DMS153 treated with DMSO at 0.1 percent for 48 hours (cell line): Measurements from ENCODE around the gene R3HDML.
A peak's percentile ranks its signal among the peaks of the same experiment; 100 is the strongest.

Experiments
- DNase-seq: peaks from one replicate; lab custom pipeline; 2025; ENCODE audit not compliant: unreplicated experiment; lab: John Stamatoyannopoulos, UW

Gene R3HDML

DNA sequence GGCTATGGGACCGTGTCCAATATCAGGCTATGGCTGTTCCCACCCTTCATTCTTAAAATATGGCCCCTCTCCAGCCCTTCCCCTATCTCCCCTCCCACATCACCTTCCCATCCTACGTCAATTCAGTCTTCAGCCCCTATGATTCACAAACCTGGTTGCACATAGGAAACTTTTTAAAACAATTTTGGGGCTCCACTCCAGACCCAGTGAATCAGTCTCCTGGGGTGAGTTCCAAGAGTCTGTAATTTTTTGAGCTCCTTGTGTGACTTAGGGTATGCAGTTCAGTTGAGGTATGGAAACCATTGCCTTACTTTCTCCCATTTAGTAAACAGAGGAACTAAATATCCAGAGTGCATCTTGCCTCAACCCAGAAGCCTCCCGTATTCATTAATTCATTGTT lies 24.2 kb downstream of the R3HDML start:
- DNase-seq, result no peak

DNA sequence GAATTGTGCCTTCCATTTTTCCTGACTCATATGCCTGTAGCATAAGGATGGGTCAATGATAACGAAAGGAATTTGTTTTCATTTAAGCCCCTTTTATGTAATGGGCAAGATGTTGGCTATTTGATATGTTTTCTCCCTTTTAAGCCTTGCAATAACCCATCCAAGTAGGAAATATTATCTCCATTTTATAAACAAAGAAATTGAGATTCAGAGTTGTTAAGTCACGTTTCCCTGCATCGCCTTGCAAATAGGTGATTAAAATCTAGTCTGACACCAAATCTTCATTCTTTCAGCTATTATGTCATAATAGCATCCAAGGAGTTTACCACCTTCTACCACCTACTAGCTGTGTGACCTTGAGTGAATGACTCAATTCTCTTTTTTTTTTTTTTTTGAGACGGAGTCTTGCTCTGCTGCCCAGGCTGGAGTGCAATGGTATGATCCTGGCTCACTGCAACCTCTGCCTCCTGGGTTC lies 25.7 kb downstream of the R3HDML start:
- DNase-seq, result no peak

DNA sequence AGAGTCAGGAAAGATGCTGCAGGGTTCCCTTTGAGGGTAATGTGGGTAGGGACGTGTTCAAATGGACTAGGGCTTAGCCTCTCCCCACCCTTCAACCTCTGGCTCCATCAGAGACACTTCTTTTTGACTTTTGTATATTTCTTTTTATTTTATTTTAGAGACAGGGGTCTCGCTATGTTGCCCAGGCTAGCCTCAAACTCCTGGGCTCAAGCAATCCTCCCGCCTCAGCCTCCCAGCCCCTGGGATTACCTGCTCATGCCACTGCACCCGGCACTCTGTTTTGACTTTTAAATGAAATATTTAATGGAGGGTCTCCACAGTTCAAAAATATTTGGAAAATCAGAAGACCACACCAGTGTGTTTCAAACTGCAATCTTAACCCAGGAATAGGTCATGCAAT lies 27.2 kb downstream of the R3HDML start:
- no peak for DNase-seq

DNA sequence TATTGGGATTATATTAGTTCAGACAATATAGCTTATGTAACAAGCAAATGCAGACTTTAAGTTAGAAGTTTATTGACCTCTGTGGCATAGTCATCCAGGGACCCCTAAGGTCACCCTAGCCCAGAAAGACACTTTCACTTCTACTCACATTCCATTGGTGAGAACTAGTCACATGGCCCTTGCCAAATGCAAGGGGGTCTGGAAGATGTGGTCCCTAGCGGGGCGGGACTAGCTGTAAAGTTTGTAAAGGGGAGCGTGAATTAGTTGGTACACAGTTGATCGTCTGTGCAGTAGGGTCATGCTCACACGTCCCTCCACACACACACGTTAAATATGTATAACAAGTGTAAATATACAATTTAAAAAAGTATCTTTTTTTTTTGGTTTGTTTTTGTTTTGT lies 27.9 kb downstream of the R3HDML start:
- no peak for DNase-seq

DNA sequence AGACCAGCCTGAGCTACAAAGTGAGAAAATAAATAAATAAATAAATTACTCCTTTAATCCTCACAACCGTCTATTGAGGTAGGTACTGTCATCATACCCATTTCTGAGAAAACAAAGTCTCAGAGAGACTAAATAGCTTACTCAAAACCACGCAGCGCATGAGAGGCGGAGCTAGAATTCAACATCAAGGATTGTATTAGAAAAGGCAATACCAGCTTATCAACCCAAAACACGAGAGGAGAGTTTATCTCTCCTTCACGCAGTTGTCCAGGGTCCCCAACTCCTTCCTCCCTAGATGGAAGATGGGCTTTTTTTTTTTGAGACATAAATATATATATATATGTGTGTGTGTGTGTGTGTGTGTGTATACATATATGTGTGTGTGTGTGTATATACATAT lies 30.9 kb downstream of the R3HDML start:
- no peak for DNase-seq

DNA sequence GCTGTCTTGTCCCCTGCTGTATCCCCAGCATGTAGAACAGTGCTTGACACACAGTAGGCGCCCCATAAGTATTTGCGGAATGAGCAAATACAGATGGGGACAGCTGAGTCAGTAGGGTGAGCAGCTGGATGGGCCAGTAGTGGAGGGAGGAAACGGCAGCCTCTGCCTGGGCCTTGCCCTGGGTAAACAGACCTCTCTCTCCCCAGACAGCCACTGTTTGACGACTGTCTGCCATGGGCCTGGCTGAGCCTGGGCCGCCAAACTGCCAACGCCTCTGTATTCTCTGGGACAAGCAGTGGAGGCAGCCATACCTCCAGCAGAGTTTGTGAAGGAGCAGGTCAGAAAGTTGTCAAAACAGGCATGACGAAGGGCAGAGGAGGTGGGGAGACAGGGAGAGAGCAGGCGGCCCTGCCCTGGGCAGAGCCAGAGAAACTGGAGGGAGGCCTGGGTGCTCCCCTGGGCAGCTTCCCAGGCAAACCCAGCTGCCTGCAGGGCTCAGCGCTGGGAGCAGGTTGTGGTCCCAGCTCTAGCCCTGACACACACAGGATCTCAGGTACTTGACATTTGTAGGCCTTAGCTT lies 33.9 kb downstream of the R3HDML start:
- DNase-seq, result peak; percentile 27

DNA sequence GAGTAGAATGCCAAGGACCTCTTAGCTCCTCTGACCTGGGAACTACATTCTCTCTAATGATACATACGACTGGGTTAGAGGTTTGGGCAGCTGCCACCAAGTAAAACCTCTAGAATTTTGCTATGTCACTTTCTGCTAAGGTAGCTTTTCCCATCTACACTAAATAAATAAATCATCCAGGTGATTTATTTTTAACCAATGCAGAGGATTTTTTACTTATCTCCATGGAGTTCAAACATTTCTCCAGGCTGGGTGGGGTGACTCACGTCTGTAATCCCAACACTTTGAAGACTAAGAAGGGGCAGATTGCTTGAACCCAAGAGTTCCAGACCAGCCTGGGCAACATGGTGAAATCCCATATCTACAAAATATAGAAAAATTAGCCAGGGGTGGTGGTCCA lies 45.8 kb downstream of the R3HDML start:
- no peak for DNase-seq

DNA sequence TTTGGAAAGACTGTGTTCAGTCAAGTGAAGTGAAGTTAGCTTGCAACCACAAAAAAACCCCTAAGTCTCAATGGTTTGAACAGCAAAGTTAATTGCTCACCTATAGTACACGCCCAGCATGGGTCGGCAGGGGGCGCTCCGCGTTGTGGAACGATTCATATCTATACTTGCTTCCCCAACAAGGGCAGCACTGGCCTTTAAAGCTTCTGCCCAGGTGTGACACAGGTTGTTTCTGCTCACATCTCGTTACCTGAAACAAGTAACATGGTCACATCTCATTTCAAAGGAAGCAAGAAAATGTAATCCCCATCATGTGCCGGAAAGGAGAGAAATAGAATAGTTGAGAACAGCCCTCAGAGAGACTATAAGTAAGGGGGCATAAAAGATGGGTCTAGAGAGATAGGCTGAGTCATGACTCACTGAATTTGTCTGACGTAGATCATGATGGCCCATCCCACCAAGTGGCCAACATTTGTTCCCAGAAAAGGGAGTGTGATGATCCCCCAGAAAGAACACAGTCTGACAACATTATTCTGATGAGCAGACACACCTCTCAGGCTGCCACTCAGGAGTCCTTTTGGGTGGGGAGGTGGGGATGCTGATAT lies 47.7 kb downstream of the R3HDML start:
- DNase-seq, result peak; percentile 42

DNA sequence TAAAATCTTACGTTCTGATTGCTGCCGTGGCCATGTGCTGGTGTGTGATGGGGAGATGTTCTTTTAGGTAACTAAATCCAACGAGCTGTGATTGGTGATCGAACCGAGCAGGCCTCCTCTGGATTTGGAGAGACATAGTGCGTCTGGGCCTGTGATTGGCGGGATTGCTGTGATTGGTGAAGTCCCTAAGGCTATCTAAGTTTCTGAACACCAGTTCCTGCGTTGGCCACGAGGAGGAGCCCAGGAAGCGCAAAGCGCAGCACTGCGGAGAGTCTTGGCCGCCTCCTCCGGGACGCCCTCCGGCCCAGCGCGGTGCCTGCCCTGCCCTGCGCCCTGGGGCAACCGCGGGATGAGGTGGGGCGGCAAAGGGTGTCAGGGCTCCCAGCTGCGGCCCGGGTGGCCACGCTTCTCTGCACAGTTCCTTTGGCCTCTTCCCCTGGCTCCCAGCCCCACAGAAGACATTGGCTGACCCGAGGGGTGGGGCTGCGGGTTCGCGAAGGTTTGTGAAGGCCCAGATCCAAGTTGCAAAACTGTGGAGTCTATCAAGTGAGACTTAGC lies 51.7 kb downstream of the R3HDML start:
- no peak for DNase-seq

DNA sequence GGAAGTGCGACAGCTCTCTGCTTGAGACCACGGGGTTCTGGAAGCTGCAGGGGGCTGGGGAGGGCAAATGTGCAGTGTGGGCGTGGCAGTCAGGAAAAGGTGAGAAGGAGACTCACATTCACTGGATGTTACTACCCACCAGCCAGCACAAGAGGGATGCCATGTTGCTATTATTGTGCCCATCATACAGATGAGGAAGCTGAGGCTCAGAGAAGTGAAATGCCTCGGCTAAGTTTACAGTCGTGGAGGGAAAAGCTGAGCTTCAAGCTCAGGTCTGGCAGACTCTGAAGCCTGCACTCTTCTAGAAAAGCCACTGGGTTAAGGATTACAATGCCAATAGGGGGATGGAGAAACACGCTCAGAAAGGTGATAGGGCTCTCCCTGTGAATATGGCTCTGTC lies 53.0 kb downstream of the R3HDML start:
- no peak for DNase-seq

DNA sequence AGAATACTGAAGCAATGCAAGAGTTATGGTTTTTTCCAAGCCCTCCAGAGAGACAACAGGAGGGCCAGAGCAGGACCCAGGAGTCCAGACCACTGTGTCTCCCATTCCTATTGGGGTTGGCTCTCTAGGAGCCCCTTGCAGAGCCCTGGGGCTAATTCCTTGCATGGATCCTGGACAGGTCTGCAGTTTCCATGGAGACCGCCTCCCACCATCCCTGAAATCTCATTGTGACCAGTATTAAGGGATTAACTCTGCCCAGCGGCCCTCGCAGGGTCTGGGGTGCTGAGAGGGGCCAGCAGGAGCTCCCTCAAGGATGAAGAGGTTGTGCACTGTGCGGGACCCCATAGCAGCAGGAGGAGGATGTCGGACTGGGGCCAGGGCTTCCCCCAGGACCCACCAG lies 53.4 kb downstream of the R3HDML start:
- DNase-seq, result no peak

DNA sequence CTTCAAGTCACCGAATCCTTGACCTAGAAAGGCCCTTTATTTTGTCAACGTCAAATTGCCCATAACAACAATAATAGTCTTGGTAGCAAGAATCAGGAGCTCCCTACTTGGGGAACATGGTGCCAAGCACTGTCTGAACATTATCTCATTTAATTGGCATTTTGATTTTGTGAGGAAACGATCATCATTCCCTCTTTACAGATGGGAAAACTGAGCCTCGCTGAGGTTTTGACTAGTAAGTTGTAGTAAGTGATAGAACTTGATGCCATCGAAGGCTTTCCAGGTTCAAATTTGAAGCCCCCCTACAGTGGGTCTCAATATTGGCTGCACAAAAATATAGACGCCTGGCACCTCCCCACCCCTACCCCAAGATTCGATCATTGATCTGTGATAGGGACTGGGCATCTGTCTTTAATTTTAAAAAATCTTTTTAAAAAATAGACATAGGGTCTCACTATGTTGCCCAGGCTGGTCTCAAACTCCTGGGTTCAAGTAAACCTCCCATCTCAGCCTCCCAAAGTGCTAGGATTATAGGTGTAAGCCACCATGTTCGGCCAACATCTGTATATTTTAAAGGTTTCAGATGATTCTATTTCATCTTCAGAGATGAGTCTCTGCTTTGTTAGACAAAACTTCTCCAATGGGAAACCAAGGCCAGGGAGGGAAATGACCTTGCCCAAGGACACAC lies 55.4 kb downstream of the R3HDML start:
- no peak for DNase-seq

DNA sequence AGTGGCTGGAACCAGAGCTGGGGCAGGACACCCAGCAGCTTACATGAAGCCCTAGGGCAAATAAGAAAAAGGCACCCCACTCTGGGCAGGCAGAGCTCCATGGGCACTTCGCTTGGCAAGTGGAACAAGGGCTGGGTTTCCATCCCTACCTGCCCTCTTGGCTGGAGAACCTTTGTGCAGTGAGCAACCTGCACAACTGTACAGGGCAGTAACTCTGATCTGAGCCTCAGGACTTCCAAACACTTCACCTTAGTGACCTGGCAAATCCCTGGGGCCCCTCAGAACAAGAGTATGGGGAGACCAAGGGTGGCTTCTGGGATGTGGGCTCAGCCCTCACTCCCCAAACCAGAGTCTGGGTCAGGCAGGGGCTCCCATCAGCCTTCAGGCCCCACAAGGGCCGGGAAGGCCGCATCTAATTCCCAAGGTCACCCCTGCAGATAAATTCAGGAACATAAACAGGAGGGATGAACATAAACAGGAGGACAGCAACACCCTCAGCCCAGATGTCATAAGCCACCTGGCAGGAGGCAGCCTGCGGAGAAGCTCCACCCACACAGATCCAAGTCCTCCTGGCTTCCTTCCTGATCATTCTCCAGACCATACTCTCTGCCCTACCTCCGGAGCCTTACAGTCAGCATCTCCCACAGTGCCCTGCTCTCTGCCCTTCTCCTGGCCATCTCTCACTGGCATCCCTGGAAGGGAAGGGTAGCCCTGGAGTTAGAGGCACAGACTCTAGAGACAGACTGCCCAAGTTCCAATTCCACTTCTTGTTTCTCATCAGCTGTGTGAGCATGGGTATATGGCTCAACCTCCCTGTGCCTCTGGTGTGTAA lies 56.1 kb downstream of the R3HDML start:
- no peak for DNase-seq

DNA sequence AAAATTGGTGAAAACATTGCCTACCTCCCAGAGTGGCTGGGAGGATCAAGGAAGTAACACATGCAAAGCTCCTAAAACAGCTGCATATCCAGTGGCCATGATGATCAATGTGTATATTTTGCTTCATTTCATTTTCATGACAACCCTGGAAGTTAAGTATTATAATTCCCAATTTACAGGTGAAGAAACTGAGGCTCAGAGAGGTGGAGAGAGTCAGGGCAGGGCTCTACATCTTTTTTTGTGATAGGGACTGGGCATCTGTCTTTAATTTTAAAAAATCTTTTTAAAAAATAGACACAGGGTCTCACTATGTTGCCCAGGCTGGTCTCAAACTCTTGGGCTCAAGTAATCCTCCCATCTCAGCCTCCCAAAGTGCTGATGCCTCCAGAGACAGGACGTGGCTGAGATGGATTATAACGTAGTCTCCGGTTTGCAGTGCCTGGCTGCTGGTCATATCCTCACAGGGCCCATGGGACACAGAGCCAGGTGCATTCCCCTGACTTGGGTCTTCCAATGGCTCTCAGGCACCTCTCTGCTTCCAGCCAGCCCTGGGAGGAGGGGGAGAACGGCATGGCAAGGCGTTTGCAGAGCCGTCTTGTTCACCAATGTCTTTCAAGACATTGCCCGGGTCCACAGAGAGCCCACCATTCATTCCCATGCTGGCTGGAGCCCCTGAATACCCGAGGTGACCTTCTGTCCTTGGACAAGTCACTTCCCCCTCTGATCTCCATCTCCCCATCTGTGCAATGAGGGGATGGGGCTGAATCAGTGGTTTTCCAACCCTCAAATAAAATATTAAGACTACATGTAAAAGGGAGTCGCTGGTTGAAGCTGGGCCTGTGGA lies 57.0 kb downstream of the R3HDML start:
- no peak for DNase-seq

DNA sequence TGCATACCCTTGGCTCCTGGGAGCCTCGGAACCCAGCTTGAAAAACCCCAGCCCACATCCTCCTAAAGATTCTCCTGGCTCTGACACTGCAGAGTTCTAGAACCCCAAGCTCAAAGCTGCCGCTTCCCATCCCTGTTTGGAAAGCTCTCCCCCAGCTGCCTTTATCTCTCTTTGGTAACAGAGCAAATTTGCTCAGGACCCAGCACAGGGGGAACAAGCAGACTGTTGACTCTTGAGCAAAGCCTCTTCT lies 57.5 kb downstream of the R3HDML start:
- no peak for DNase-seq

DNA sequence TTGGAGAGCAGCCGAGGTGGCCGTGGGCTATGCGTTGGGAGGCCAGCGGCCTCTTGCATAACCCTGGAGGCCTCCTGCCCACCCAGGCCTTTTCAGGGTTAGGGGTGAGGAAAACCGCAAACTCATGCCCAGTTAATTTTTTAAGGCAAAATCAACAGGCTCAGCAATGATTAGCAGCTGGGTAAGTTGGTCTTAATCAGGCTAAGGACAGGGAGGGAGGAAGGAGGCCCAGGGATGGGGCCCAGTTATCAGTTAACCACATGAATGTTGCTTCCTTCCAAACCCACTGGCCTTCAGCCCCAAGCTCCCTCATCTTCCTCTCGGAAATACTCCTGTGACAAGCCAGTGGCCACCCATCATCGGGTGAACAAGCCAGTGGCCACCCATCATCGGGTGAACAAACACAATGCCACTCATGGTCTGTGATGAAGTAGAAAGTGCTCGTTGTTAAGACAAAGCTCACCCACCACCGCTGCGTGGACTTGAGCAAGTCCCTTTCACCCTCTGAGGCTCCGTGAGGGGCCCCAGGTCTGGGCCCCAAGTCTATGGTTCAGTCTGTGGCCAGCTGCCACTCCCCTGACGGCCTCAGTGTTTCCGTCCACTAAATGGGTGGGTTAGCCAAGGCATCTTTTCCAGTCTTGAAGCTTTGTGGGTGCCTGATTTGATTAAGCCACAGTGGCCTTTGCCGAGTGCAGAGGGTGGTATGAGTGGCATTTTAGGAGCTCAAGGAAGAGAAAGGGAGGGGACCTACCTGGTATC lies 58.0 kb downstream of the R3HDML start:
- no peak for DNase-seq

DNA sequence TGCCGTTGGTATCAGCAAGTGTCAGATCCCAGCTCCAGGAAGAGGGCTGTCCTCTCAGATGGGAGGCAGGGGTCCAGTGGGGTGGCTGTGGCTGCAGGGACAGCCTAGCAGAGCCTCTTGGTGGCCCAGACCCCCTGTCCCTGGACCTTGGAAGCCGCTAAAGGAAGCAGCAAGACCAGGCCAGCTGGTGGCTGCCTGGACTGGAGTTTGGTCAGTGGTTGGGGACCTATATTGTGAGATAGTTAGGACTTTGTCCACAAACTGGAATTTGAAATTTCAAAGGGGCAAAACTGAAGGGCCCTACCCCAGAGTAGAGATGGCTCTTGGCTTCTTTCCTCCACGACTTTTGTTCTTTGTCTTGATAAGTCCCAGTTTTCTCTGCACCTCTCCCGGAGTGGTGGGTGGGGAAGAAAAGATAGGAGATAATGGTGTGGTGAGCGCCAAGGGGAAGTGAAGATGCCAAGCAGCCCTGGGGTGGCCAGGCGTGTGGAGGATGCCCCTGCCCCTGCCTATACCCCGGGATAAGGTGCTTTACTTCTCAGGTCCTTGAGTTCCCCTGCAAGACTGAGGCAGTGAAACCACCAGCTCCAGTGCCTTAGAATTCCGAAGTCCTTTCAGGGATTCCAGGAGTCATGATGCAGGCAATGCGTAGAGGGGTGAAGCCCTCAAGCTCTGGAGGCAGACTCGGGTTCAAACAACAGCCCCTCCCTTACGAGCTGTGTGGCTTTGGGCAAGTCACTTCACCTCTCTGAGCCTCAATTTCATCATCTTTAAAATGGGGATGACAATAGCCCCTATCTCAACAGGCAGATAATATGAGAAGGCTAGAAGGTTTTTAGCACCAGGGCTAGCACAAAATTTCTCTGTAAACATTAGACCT lies 58.9 kb downstream of the R3HDML start:
- DNase-seq, result no peak

DNA sequence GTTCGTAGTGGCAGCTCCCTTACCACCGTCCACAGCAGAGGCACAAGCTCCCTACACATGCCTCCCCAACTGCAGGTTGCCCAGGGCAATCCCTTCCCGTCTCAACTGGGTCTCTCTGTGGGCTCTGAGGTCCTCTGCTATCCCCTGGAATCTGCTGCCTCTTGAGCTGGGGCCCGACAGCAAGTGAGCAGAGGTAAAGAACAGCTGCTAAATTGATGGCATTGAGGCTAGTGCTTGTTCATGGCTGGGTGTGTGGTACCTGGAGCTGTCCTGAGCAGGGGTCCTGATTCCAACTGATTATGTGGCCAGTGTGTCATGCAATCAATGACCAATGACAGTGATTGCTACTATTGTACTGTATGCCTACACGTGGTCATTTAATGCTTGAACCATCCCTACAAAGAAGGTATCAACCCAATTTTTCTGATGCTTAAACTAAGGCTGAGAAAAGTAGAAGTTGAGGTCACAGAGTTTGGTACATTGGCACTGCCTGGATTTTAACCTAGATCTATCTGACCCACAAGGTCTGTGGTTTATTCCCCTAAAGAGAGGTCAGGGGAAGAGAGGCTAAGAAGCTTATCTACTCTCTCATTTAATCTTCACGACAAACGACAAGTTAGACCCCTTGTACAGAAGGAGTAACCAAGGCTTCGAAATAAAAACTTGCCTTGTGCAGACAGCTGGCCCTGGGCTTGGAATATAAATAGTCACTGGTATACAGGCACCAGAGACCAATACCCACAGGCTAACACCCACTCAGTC lies 59.7 kb downstream of the R3HDML start:
- no peak for DNase-seq
